Spleen (tissue), 11 donors: ENCODE results near the gene HSBP1L1. TPM values are rescaled to one million over a fixed set of nuclear protein-coding genes. Genes with fewer than 3 reads are reported as not detected.

Experiments
- DNase-seq: peaks from one replicate; pipeline ENCODE4 v3.0.0-alpha.2; 2020
- H3K27ac ChIP-seq, 8 donors: fragments of 200-600 bp; sonication (generic) in 7 of 8; 1 replicate in 4 of 8; 2 replicates in 4 of 8; pipeline versions ENCODE4 v1.5.0 to v1.8.0; 2016 to 2021; ENCODE audit warnings: inconsistent platforms in 4 of 8, mild to moderate bottlenecking in 4 of 8, moderate library complexity in 1 of 8
- H3K27me3 ChIP-seq, 7 donors: fragments of 200-600 bp; sonication (generic) in 6 of 7; replicated peaks in 1 of 7; 1 replicate in 4 of 7; 2 replicates in 3 of 7; pipeline versions ENCODE4 v1.5.0 to v1.8.0; 2016 to 2021; ENCODE audit warnings: inconsistent platforms in 3 of 7, mild to moderate bottlenecking in 1 of 7
- H3K36me3 ChIP-seq, 6 donors: fragments of 200-600 bp; sonication (generic) in 5 of 6; 1 replicate in 4 of 6; 2 replicates in 2 of 6; pipeline versions ENCODE4 v1.5.0 to v1.8.0; 2016 to 2021; ENCODE audit warnings: inconsistent platforms in 2 of 6
- H3K4me1 ChIP-seq, 6 donors: fragments of 200-600 bp; sonication (generic) in 5 of 6; 1 replicate in 3 of 6; 2 replicates in 3 of 6; pipeline versions ENCODE4 v1.5.0 to v1.8.0; 2016 to 2021; ENCODE audit warnings: inconsistent platforms in 3 of 6
- H3K4me3 ChIP-seq, 8 donors: fragments of 200-600 bp; sonication (generic) in 7 of 8; 1 replicate in 4 of 8; 2 replicates in 4 of 8; pipeline versions ENCODE4 v1.5.0 to v1.8.0; 2016 to 2021; ENCODE audit warnings: inconsistent platforms in 4 of 8, mild to moderate bottlenecking in 4 of 8, moderate library complexity in 2 of 8
- H3K9me3 ChIP-seq, 8 donors: fragments of 200-600 bp; sonication (generic) in 7 of 8; 1 replicate in 4 of 8; 2 replicates in 4 of 8; pipeline versions ENCODE4 v1.5.0 to v1.8.0; 2016 to 2021; ENCODE audit warnings: inconsistent platforms in 4 of 8
- POLR2A ChIP-seq, 3 donors: fragments of 450-650 bp; IDR thresholded peaks; one replicate each; pipeline ENCODE4 v1.5.1; 2017; ENCODE audit warnings: antibody characterized with exemption in 3 of 3, mild to moderate bottlenecking in 1 of 3
- POLR2AphosphoS5 ChIP-seq, 3 donors: sonication (generic); formaldehyde crosslinking; IDR thresholded peaks; one replicate each; pipeline ENCODE4 v1.5.1; 2017; ENCODE audit warnings: antibody characterized with exemption in 3 of 3
- WGBS, 5 donors: extraction: QIAGEN DNeasy Blood & Tissue Kit in 3 of 5; methylation state at CpG; one replicate each; pipeline versions ENCODE4 v1.1.5 to v1.1.7; 2013 to 2018; 5-methylcytosine and 5-hydroxymethylcytosine counted together
- intact Hi-C: fragments of 100-400 bp; cut with DNase I; formaldehyde crosslinking; loops from one replicate; pipeline ENCODE4 v1.15.0; 2023; ENCODE audit warnings: low total_unique reads
- polyA plus RNA-seq, 3 donors: library from polyadenylated mRNA; stranded (reverse); fragments of 200-250 nt; gene quantifications; one replicate each; pipeline ENCODE4 v1.2.1, GENCODE V29; 2013
- total RNA-seq, 7 donors: library from RNA; depleted of rRNA in 3 of 7; stranded (reverse); fragments of >200 nt in 3 of 7; fragmentation: NEBNext Ultra II Directional in 4 of 7; extraction: Animal tissue kit (Norgen Biotek cat#: 25700) in 4 of 7; gene quantifications; one replicate each; pipeline versions ENCODE4 v1.1.0 to v1.2.1, GENCODE V29; 2016 to 2021
- TF ChIP-seq, protein P1 (sequence below), 11 experiments: fragments of 200-600 bp in 7 of 11; fragments of 450-650 bp in 4 of 11; sonication (generic) in 4 of 11; IDR thresholded peaks in 8 of 11; conservative IDR thresholded peaks in 3 of 11; 1 replicate in 7 of 11; 2 replicates in 4 of 11; pipeline versions ENCODE4 v1.4.0 to v1.8.0; 2016 to 2021; ENCODE audit warnings: antibody characterized with exemption in 11 of 11, inconsistent platforms in 4 of 11, mild to moderate bottlenecking in 1 of 11
- donor health status: healthy with polysubstance abuse.
- donor health status: DM: no; HTN: no; CAD: no; lungs with moderate emphysema.
- donor health status: DM: no; HTN: no; CAD: no.
- donor health status: Bipolar disorder and iron deficiency.
- donor health status: healthy.
- donor health status: DM: no; HTN: no; CAD: no.
- donor health status: DM: yes; HTN: yes; CAD: no.

The HSBP1L1 gene
- total and polyA plus RNA-seq, 10 donors: 10.0 to 36.4 (median 18.8) TPM

DNA sequence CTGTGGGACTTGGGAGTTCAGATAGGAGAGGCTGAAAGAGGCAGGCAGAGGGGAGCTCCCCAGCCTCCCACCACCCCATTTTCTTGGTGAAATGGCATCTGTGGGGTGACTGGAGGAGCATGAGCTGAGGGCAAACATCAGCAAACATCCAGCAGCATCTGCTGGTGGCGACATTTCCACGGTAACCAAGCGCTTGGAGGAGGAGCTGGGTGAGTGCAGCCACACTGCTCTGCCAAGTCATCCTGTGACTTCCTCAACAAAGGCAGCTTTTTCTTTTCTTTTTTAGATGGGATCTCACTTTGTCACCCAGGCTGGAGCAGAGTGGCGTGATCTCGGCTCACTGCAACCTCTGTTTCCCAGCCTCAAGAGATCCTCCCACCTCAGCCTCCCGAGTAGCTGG, 18.3 kb downstream of the HSBP1L1 start:
- Histone ChIP-seq H3K27ac (peak overlapping the region in 4 of 8 donors; percentile 47 to 73 (median 62)), H3K27me3 (no peaks in the 10 kb centered on the region), H3K36me3 (peaks cover 0 to 68% (median 11%) of the 10 kb centered on the region in 6 donors), H3K4me1 (peaks cover 21 to 85% (median 52%) of the 10 kb centered on the region in 6 donors), H3K4me3 (no peak overlapping the region), H3K9me3 (no peaks in the 10 kb centered on the region)
- intact Hi-C loops: no loop called here
- WGBS, 5 donors: 46 to 71% (median 63%) methylated on average over 6 of the region's 6 CpGs
- DNase-seq: no peak
- TF ChIP-seq POLR2AphosphoS5 (IDR thresholded peaks at IDR 0.05) (no peak), POLR2A (IDR thresholded peaks at IDR 0.05) (no peak)
- TF ChIP-seq, protein P1, sequence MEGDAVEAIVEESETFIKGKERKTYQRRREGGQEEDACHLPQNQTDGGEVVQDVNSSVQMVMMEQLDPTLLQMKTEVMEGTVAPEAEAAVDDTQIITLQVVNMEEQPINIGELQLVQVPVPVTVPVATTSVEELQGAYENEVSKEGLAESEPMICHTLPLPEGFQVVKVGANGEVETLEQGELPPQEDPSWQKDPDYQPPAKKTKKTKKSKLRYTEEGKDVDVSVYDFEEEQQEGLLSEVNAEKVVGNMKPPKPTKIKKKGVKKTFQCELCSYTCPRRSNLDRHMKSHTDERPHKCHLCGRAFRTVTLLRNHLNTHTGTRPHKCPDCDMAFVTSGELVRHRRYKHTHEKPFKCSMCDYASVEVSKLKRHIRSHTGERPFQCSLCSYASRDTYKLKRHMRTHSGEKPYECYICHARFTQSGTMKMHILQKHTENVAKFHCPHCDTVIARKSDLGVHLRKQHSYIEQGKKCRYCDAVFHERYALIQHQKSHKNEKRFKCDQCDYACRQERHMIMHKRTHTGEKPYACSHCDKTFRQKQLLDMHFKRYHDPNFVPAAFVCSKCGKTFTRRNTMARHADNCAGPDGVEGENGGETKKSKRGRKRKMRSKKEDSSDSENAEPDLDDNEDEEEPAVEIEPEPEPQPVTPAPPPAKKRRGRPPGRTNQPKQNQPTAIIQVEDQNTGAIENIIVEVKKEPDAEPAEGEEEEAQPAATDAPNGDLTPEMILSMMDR (IDR thresholded peaks at IDR 0.05 in 8 of 11, conservative IDR thresholded peaks at IDR 0.05 in 3 of 11): no peak

DNA sequence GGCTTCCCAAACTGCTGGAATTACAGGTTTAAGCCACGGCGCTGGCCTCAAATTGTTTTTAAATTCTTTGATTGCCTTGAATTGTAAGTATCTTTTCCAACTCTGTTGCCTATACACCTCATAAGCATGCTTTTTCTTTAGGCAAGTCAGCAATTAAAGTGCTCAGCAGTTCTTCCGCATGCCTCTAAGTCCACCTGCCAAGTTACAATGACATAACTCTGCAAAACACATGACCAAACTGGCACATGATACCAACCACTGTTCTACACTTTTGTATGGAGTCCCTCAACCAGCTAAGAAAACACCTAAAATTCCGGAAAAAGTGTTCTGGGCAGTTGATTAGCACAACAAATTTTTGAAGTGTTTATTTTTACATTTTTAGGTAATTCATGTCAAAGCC, 18.8 kb downstream of the HSBP1L1 start:
- intact Hi-C loops: no loop called here
- Histone ChIP-seq H3K4me1 (peaks cover 21 to 87% (median 54%) of the 10 kb centered on the region in 6 donors), H3K9me3 (no peaks in the 10 kb centered on the region), H3K4me3 (no peak overlapping the region), H3K36me3 (peaks cover 0 to 65% (median 11%) of the 10 kb centered on the region in 6 donors), H3K27ac (peak overlapping the region in 4 of 8 donors; percentile 47 to 73 (median 62)), H3K27me3 (no peaks in the 10 kb centered on the region)
- WGBS, 5 donors: 85 to 92% (median 90%) methylated on average over 4 of the region's 4 CpGs
- no peak for DNase-seq
- TF ChIP-seq, protein P1 (IDR thresholded peaks at IDR 0.05 in 8 of 11, conservative IDR thresholded peaks at IDR 0.05 in 3 of 11): no peak
- TF ChIP-seq POLR2AphosphoS5 (IDR thresholded peaks at IDR 0.05) (no peak), POLR2A (IDR thresholded peaks at IDR 0.05) (no peak)

DNA sequence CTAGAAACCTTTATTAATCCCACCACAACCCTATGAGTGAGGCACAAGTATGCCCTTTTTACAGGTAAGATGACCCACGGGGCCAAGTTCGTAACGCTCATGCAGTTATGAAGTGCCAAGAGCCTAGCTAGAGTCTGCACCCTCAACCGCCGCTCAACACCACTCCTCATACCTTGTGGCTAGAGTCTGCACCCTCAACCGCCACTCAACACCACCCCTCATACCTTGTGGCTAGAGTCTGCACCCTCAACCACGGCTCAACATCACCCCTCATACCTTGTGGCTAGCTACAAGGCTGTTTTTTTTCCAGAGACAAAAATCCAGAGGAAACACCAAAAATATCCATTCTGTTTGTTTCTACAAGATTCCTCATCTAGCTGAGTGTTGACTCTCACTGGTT, 19.4 kb downstream of the HSBP1L1 start:
- WGBS, 5 donors: 80 to 91% (median 82%) methylated on average over 7 of the region's 7 CpGs
- intact Hi-C loops: no loop called here
- no peaks in the 10 kb centered on the region for H3K9me3 ChIP-seq
- H3K27me3 ChIP-seq: no peaks in the 10 kb centered on the region
- no peak for DNase-seq
- H3K4me1 ChIP-seq: peaks cover 21 to 87% (median 54%) of the 10 kb centered on the region in 6 donors
- H3K4me3 ChIP-seq: no peak overlapping the region
- TF ChIP-seq, protein P1 (IDR thresholded peaks at IDR 0.05 in 8 of 11, conservative IDR thresholded peaks at IDR 0.05 in 3 of 11): no peak
- TF ChIP-seq POLR2A (IDR thresholded peaks at IDR 0.05): no peak
- no peak for TF ChIP-seq POLR2AphosphoS5 (IDR thresholded peaks at IDR 0.05)
- peak overlapping the region in 1 of 8 donors; percentile 73 for H3K27ac ChIP-seq
- H3K36me3 ChIP-seq: peaks cover 0 to 60% (median 10%) of the 10 kb centered on the region in 6 donors

DNA sequence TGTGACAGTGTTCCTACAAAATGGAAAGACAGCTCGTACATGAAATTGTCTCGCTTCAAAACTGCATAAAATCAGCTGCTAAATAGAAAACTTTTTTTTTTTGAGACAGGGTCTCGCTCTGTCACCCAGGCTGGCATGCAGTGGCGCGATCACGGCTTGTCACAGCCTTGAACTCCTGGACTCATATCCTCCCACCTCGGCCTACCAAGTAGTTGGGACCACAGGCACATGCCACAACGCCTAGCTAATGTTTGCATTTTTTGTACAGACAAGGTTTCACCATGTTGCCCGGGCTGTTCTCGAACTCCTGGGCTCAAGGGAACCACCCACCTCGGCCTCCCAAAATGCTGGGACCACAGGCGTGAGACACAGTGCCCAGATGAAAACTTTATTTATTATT, 20.7 kb downstream of the HSBP1L1 start:
- 89 to 93% (median 91%) methylated on average over 12 of the region's 12 CpGs for WGBS, 5 donors
- TF ChIP-seq POLR2AphosphoS5 (IDR thresholded peaks at IDR 0.05) (no peak), POLR2A (IDR thresholded peaks at IDR 0.05) (no peak)
- TF ChIP-seq, protein P1 (IDR thresholded peaks at IDR 0.05 in 8 of 11, conservative IDR thresholded peaks at IDR 0.05 in 3 of 11): no peak
- Histone ChIP-seq H3K4me3 (no peak overlapping the region), H3K36me3 (peaks cover 0 to 46% (median 3%) of the 10 kb centered on the region in 6 donors), H3K27me3 (no peaks in the 10 kb centered on the region), H3K27ac (no peak overlapping the region), H3K4me1 (peaks cover 21 to 88% (median 59%) of the 10 kb centered on the region in 6 donors), H3K9me3 (no peaks in the 10 kb centered on the region)
- intact Hi-C loops: no loop called here
- DNase-seq: no peak
